WERI-Rb-1 (cell line): ENCODE measurements around the gene TANC1.

Experiments
- DNase-seq: peaks from one replicate; pipeline ENCODE4 v3.0.0-alpha.2; 2020
- H3K27ac ChIP-seq: fragments of 250-450 bp; sonication (Bioruptor Pico); 2 replicates; pipeline ENCODE4 v1.5.1; 2020; ENCODE audit warnings: mild to moderate bottlenecking, moderate library complexity
- H3K27me3 ChIP-seq: fragments of 250-450 bp; sonication (Bioruptor Pico); 2 replicates; pipeline ENCODE4 v1.5.1; 2021; ENCODE audit warnings: mild to moderate bottlenecking, low read depth, moderate library complexity; ENCODE audit not compliant: insufficient read depth, severe bottlenecking
- H3K36me3 ChIP-seq: fragments of 250-450 bp; sonication (Bioruptor Pico); 2 replicates; pipeline ENCODE4 v1.5.1; 2020; ENCODE audit warnings: mild to moderate bottlenecking, moderate library complexity
- H3K4me3 ChIP-seq: 2 replicates; pipeline ENCODE4 v1.5.1; 2011; ENCODE audit warnings: low read depth, mild to moderate bottlenecking, control low read depth, low read length
- H3K9me3 ChIP-seq: fragments of 250-450 bp; sonication (Bioruptor Pico); 2 replicates; pipeline ENCODE4 v1.5.1; 2021; ENCODE audit warnings: mild to moderate bottlenecking, moderate library complexity; ENCODE audit not compliant: severe bottlenecking
- TF ChIP-seq, protein P1 (sequence below): IDR thresholded peaks from 2 replicates; pipeline ENCODE4 v1.5.1; 2011; ENCODE audit warnings: low read depth, mild to moderate bottlenecking, control low read depth, inconsistent platforms, low read length

The TANC1 gene

DNA sequence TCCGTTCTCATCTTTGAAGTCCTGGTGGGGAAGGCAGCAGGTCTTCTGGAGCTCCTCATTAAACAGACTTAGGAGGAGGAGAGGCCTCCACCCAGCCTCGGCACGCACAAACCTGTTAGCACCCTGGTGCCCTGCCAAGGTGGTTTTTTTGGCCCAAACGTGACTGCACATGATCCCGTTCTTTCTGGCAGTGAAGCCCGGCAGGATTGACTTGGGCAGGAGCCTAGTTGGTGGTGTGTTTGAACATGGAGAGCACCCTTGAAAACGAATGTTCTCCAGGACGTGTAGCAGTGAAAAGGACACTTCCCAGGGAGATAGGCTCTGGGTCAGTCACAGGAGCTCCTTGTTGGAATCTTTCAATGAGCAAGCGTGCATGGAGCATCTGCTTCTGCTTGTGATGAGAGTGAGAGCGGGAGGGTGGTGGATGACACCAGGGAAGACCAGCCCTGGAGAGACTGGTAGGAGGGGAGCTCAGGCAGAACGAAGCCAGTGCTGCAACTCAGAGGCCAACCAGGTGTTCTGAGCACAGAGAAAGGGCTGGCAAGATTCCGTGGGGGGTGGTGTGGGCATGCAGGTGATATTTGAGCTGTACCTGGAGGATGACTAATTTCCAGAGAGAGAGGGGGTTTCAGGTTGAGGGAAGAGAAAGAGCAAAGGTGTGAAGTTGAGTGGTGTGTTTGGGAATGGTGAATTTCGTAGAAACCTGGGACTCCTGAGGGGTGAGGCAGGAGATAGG is 73.8 kb downstream of the TANC1 start:
- TF ChIP-seq, protein P1, sequence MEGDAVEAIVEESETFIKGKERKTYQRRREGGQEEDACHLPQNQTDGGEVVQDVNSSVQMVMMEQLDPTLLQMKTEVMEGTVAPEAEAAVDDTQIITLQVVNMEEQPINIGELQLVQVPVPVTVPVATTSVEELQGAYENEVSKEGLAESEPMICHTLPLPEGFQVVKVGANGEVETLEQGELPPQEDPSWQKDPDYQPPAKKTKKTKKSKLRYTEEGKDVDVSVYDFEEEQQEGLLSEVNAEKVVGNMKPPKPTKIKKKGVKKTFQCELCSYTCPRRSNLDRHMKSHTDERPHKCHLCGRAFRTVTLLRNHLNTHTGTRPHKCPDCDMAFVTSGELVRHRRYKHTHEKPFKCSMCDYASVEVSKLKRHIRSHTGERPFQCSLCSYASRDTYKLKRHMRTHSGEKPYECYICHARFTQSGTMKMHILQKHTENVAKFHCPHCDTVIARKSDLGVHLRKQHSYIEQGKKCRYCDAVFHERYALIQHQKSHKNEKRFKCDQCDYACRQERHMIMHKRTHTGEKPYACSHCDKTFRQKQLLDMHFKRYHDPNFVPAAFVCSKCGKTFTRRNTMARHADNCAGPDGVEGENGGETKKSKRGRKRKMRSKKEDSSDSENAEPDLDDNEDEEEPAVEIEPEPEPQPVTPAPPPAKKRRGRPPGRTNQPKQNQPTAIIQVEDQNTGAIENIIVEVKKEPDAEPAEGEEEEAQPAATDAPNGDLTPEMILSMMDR = no peak
- no peak overlapping the region for H3K4me3 ChIP-seq
- H3K27ac ChIP-seq = no peak overlapping the region
- H3K36me3 ChIP-seq = 0 out of 2 replicates have a peak, but pooled peaks cover 2% of the 10 kb centered on the region
- H3K9me3 ChIP-seq = peaks cover 7% of the 10 kb centered on the region
- no peaks in the 10 kb centered on the region for H3K27me3 ChIP-seq
- no peak for DNase-seq

DNA sequence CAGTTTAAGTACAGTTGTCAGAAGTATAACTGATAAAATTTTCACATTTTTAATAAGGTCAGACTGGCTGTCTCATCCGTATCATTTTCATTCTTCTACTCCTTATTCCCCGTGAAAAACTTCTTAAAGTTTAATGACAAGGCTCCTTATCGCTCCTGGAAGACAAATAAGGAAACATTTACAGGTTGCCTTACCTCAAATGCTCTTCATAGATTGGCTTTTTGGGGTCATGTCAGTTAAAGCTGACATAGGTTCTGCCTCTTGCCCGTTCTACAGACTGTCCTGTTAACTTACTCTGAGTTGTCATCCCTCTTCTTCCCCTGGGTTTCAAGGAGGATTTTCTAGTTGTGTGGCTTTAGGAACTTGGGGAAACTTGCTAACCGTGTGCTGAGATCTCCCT is 75.3 kb downstream of the TANC1 start:
- Histone ChIP-seq H3K27me3 (no peaks in the 10 kb centered on the region), H3K4me3 (no peak overlapping the region), H3K9me3 (peaks cover 5% of the 10 kb centered on the region), H3K36me3 (0 out of 2 replicates have a peak, but pooled peaks cover 2% of the 10 kb centered on the region), H3K27ac (no peak overlapping the region)
- TF ChIP-seq, protein P1 = no peak
- DNase-seq = no peak

DNA sequence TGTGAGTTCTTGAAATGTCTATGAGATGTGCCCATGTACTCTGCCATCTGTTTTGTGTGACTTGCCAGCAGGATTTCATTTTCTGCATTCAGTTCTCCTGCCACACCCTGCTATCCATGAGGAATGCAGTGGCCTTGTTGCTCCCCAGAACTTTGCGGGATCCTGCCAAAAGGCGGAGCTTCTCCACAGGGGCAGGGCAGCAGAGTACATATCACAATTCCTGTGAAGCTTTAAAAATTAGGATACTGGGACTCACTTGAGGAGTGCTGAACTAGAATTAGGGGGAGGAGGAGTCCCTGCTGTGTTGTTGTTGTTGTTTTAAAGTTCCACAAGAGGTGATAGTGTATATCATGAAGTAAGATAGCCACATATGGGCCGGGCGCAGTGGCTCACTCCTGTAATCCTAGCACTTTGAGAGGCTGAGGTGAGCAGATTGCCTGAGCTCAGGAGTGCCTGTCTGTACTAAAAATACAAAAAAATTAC is 76.4 kb downstream of the TANC1 start:
- H3K27ac ChIP-seq = no peak overlapping the region

DNA sequence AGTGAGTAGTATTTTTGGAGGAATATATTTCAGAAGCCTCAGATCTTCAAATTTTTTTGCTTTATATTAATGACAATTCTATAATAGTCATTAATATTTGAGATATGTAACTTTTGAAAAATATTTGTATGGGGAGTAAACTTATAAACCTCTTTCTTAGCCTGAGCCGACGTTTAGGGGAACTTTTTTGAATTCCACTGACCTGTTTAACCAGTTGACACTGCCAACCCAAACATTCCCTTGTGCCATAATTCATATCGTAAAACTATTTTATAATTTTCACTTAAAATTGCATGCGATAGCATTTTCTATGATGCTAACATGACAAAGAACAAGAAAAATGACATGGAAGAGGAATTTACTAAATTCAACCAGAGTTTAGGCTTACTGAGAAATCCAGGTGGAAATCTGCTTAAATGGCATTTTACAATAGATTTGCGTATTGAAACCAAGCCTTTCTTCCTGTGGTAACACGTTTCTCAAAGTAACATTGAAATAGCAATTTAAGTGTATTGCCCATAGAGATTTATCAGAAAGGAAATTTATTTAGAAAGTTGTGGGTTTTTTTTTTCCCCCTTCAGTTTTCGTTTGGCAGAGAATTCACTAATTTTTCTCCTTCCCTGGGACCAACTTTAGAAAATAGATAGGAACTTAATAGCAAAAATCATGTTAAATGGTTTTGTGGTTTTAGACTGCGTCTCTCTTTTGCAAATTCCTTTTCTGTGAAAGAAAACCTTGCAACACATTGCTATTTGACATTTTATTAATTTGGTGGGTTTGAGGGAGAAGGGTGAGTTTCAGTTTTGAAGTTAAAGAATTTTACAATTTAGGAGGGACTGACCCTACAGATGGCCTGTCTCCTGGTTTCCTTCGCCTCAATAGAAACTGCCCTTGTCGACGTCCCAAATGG is 77.4 kb downstream of the TANC1 start:
- no peak overlapping the region for H3K27ac ChIP-seq
- no peak for DNase-seq

More for the DNA sequence above, 76.4 kb downstream of the TANC1 start:
- DNase-seq = no peak
- Histone ChIP-seq H3K27me3 (no peaks in the 10 kb centered on the region), H3K4me3 (no peak overlapping the region), H3K36me3 (0 out of 2 replicates have a peak, but pooled peaks cover 2% of the 10 kb centered on the region), H3K9me3 (peaks cover 5% of the 10 kb centered on the region)
- TF ChIP-seq, protein P1 = no peak

DNA sequence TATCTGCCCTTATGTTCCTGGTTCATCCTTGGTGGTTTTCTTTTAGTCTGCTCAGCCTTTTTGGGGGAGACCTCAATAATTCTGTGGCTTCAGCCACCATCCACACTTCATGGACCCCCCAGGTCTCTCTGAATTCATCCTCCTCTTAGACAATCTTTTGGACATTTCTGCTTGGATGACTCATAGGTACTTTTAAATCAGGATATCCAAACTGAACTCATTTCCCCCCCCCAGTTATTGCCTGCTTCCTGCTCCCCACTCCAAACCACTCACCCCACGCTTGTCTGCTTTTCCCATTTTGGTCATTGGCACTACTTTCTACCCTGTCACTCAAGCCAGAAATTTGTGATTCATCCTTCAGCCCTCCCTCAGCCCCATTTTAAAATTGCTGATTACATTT is 78.5 kb downstream of the TANC1 start:
- Histone ChIP-seq H3K9me3 (no peaks in the 10 kb centered on the region), H3K36me3 (no peaks in the 10 kb centered on the region), H3K27ac (no peak overlapping the region), H3K4me3 (no peak overlapping the region), H3K27me3 (no peaks in the 10 kb centered on the region)
- TF ChIP-seq, protein P1 = no peak
- no peak for DNase-seq

More for the DNA sequence above, 77.4 kb downstream of the TANC1 start:
- no peak overlapping the region for H3K4me3 ChIP-seq
- H3K27me3 ChIP-seq = no peaks in the 10 kb centered on the region
- TF ChIP-seq, protein P1 = no peak
- H3K36me3 ChIP-seq = 0 out of 2 replicates have a peak, but pooled peaks cover 2% of the 10 kb centered on the region
- H3K9me3 ChIP-seq = peaks cover 5% of the 10 kb centered on the region
